ENCODE data around the gene MPST. TPM values are rescaled to one million over a fixed set of nuclear protein-coding genes. Genes with fewer than 3 reads are reported as not detected.

Gene MPST
- total RNA-seq, 4 donors from 2014 or later = 99.0 to 171 (median 143) TPM

DNA sequence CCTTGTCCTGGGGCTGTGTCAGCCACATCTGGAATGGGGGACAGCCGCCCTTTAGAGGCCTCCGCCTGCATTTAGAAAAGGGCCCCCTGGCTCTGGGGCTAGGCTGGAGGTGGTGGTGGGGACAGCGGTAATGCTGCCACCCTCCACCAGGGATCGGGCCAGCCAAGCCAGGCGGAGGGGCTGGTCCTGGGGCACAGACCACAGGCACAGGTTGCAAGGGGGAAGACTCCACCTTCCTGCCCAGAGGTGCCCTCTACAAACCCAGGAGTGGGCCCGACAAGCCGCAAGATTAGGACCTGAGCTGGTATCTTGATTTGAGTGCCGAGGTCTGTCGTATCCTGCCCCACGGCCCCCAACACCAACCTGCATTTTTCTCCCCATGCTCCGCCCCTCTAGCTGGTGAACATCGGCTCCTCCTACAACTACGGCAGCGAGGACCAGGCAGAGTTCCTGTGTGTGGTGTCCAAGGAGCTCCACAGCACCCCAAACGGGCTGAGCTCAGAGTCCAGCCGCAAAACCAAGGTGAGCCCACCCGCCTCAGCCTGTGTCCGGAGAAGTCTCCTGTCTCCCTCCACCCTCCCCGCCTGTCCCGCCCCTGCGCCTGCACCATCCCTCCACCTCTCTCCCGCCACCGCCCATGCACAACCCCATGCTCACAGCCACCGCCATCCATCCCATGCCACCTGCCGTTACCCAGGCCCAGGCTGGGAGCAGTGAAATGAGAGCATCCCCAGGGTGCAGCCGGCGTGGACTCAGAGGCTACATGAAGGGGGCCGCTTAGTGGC, 39.6 kb downstream of the MPST start:
- H3K4me3 ChIP-seq = no peak overlapping the region
- no peaks in the 10 kb centered on the region for H3K27me3 ChIP-seq
- H3K9me3 ChIP-seq = no peaks in the 10 kb centered on the region
- H3K36me3 ChIP-seq = peaks cover 56% of the 10 kb centered on the region
- no peak overlapping the region for H3K27ac ChIP-seq
- TF ChIP-seq POLR2A (IDR thresholded peaks at IDR 0.05) (no peak), POLR2AphosphoS5 (IDR thresholded peaks at IDR 0.05) (no peak), EP300 (IDR thresholded peaks at IDR 0.05) (no peak)
- TF ChIP-seq, protein P1, sequence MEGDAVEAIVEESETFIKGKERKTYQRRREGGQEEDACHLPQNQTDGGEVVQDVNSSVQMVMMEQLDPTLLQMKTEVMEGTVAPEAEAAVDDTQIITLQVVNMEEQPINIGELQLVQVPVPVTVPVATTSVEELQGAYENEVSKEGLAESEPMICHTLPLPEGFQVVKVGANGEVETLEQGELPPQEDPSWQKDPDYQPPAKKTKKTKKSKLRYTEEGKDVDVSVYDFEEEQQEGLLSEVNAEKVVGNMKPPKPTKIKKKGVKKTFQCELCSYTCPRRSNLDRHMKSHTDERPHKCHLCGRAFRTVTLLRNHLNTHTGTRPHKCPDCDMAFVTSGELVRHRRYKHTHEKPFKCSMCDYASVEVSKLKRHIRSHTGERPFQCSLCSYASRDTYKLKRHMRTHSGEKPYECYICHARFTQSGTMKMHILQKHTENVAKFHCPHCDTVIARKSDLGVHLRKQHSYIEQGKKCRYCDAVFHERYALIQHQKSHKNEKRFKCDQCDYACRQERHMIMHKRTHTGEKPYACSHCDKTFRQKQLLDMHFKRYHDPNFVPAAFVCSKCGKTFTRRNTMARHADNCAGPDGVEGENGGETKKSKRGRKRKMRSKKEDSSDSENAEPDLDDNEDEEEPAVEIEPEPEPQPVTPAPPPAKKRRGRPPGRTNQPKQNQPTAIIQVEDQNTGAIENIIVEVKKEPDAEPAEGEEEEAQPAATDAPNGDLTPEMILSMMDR (IDR thresholded peaks at IDR 0.05) = no peak
- WGBS = 92% methylated on average over 23 of the region's 28 CpGs
- no peak for DNase-seq (ENCODE audit: low spot score in 2 of 2)
- peaks cover 4% of the 10 kb centered on the region for H3K4me1 ChIP-seq

DNA sequence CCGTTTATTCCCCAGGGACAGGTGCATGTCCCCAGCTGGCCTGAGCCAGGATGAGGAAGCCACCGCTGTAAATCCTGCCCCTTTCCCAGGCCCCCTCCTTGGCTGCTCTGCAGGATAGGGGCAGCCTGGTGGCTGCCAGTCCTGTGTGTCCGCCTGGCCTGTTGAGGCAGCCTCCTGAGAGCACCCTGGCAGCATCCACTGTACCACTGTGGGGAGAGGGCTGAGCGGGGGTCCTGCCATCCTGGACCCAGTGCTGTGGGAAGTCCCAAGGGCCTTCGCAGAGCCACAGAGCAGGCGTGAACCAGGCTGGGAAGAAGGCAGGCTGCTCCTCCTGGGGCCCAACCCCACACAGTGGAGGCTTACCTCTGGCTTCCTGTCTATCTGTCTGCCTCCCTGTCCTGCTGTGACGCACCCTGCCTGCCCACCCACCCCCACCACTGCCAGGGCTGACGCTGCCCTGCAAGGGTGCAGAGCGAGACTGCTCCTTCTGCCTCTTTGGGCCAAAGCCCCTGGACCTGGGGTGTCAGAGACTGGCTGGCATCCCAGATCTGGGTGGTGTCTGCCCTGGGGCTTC, 40.4 kb downstream of the MPST start:
- no peak for DNase-seq (ENCODE audit: low spot score in 2 of 2)
- no peaks in the 10 kb centered on the region for H3K27me3 ChIP-seq
- 80% methylated on average over 2 of the region's 9 CpGs for WGBS
- TF ChIP-seq POLR2AphosphoS5 (IDR thresholded peaks at IDR 0.05) = no peak
- no peak for TF ChIP-seq POLR2A (IDR thresholded peaks at IDR 0.05)
- TF ChIP-seq EP300 (IDR thresholded peaks at IDR 0.05) = no peak
- TF ChIP-seq, protein P1 (IDR thresholded peaks at IDR 0.05) = no peak
- H3K4me3 ChIP-seq = no peak overlapping the region
- H3K4me1 ChIP-seq = no peaks in the 10 kb centered on the region
- H3K9me3 ChIP-seq = no peaks in the 10 kb centered on the region
- H3K36me3 ChIP-seq = peaks cover 56% of the 10 kb centered on the region
- no peak overlapping the region for H3K27ac ChIP-seq

DNA sequence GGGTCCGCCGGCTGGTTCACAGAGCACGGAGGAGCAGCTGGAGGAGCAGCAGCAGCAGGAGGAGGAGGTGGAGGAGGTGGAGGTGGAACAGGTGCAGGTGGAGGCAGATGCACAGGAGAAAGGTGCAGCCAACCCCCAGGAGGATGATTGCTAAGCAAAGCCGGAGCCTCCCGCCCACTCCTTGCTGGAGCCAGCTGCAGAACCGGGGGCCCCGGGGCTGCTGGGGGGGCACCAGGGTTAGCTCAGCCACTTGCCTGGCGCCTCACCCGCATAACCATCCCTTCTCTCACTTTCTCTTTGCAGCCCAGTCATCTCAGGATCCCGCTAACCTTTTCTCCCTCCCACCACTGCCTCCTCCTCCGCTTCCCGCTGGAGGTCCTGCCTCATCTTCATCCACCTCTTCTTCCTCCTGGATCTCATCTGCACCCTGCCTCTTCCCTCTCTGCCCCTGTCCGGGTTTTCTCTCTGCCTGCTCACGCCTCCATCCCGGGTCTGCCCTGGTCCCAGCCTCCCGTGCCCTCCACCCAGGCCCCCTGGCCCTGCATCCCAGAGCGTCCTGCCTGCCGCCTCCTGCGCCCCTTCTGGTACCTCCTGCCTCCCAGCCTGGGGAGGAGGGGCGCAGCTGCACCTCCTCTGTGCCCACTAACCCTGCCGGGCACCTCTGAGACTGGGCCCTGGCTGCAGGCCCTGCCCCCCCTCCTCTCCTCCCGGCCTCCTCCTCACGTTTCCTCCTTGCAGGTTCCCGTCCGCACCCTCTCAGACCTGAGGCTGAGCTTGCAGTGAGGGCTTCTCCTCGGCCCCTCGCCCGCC, 41.5 kb downstream of the MPST start:
- H3K27me3 ChIP-seq = no peaks in the 10 kb centered on the region
- H3K4me3 ChIP-seq = no peak overlapping the region
- peaks cover 53% of the 10 kb centered on the region for H3K36me3 ChIP-seq
- H3K9me3 ChIP-seq = no peaks in the 10 kb centered on the region
- DNase-seq (ENCODE audit: low spot score in 2 of 2) = no peak
- no peak overlapping the region for H3K27ac ChIP-seq
- 85% methylated on average over 28 of the region's 28 CpGs for WGBS
- TF ChIP-seq POLR2A (IDR thresholded peaks at IDR 0.05) (no peak), POLR2AphosphoS5 (IDR thresholded peaks at IDR 0.05) (no peak), EP300 (IDR thresholded peaks at IDR 0.05) (no peak)
- TF ChIP-seq, protein P1 (IDR thresholded peaks at IDR 0.05) = no peak
- H3K4me1 ChIP-seq = no peaks in the 10 kb centered on the region

DNA sequence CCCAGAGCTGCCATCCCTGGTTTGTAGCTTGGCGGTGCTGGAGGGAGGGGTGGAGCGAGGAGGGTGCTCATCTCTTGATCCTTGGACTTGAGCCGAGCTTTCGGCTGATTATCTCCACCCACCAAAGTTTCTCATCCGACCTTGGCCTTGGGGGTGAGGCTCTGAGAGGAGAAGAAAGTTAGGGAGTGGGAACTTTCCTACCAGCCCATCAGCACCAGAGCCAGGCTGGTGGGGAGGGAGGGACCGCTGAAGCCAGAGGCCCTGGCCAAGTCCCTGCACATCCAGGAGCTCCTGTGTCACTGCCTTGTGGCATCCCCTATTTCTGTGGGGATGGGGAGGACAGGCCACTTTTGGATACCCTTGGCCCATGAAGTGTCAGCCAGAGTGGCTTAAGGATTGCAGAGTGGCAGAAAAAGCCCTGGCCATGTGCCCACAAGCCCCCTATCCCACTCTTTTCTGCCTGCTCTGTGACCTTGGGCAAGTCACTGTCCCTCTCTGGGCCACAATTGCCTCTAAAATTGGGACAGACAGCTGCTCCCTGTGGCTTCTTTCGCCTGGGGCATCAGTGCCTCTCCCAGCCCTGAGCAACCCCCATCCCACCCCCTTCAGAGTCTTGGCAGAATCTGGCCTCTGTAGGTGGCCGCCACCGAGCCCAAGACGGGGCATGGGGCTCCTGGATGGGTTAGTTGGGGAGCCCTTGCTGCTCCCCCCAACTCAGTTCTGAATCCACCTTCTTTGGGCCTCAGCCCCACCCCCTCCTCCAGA, 42.3 kb downstream of the MPST start:
- H3K9me3 ChIP-seq = no peaks in the 10 kb centered on the region
- no peaks in the 10 kb centered on the region for H3K27me3 ChIP-seq
- H3K4me3 ChIP-seq = no peak overlapping the region
- no peaks in the 10 kb centered on the region for H3K4me1 ChIP-seq
- TF ChIP-seq, protein P1 (IDR thresholded peaks at IDR 0.05) = no peak
- 72% methylated on average over 10 of the region's 10 CpGs for WGBS
- H3K27ac ChIP-seq = no peak overlapping the region
- H3K36me3 ChIP-seq = peaks cover 45% of the 10 kb centered on the region
- no peak for DNase-seq (ENCODE audit: low spot score in 2 of 2)

All from suprapubic skin (tissue), 4 donors.